ENCODE data around the gene HMCN2.

The HMCN2 gene

DNA sequence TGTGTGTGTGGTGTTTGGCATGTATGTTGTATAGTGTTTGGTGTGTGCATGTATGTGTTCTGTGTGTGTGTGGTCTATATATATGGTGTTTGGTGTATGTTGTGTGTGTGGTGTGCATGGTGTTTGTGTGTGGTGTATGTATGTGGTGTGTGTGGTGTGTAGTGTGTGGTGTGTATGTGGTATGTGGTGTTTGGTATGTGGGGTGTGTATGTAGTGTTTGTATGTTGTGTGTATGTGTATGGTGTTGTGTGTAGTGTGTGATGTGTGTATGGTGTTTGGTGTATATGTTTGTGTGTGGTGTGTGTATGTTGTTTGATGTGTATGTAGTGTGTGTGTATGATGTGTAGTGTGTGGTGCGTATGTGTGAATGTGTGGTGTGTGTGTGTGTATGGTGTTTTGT lies 78.8 kb downstream of the HMCN2 start:
- TF ChIP-seq, protein P1, sequence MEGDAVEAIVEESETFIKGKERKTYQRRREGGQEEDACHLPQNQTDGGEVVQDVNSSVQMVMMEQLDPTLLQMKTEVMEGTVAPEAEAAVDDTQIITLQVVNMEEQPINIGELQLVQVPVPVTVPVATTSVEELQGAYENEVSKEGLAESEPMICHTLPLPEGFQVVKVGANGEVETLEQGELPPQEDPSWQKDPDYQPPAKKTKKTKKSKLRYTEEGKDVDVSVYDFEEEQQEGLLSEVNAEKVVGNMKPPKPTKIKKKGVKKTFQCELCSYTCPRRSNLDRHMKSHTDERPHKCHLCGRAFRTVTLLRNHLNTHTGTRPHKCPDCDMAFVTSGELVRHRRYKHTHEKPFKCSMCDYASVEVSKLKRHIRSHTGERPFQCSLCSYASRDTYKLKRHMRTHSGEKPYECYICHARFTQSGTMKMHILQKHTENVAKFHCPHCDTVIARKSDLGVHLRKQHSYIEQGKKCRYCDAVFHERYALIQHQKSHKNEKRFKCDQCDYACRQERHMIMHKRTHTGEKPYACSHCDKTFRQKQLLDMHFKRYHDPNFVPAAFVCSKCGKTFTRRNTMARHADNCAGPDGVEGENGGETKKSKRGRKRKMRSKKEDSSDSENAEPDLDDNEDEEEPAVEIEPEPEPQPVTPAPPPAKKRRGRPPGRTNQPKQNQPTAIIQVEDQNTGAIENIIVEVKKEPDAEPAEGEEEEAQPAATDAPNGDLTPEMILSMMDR (conservative IDR thresholded peaks at IDR 0.05; ENCODE audit: control insufficient read depth, insufficient read depth, low read depth, low read length): no peak
- H3K4me3 ChIP-seq (ENCODE audit: control insufficient read depth, low read depth, low read length): no peak overlapping the region
- no peak for DNase-seq (ENCODE audit: low read depth)

DNA sequence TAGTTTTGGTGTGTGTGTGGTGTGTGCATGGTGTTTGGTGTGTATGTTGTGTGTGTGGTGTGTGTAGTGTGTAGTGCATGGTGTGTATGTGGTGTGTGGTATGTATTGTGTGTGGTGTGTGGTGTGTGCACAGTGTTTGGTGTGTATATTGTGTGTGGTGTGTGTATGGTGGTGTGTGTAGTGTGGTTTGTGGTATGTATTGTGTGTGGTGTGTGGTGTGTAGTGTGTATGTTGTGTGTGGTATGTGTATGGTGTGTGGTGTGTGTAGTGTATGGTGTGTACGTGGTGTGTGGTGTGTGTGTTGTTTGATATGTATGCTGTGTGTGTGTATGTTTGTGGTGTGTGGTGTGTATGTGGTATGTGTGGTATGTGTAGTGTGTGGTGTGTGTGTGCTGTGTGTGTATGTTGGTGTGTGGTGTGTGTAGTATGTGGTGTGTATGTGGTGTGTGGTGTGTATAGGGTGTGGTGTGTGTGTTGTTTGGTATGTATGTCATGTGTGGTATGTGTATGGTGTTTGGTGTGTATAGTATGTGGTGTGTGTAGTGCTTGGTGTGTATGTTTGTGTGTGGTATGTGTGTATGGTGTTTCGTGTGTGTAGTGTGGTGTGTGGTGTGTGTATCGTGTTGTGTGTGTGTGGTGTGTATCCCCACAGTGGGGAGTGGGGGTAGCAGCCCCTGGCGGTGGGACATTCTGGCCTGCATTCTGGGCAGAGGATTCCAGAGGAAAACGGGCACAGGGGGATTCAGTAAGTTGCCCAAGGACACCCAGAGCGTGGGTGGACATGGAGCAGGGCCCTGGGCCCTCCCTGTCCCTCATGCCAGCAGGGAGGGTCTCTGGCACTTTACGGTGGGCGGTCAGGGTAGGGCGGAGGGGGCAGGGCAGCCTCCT lies 79.7 kb downstream of the HMCN2 start:
- no peak for DNase-seq (ENCODE audit: low read depth)
- no peak overlapping the region for H3K4me3 ChIP-seq (ENCODE audit: control insufficient read depth, low read depth, low read length)
- TF ChIP-seq, protein P1 (conservative IDR thresholded peaks at IDR 0.05; ENCODE audit: control insufficient read depth, insufficient read depth, low read depth, low read length): no peak

DNA sequence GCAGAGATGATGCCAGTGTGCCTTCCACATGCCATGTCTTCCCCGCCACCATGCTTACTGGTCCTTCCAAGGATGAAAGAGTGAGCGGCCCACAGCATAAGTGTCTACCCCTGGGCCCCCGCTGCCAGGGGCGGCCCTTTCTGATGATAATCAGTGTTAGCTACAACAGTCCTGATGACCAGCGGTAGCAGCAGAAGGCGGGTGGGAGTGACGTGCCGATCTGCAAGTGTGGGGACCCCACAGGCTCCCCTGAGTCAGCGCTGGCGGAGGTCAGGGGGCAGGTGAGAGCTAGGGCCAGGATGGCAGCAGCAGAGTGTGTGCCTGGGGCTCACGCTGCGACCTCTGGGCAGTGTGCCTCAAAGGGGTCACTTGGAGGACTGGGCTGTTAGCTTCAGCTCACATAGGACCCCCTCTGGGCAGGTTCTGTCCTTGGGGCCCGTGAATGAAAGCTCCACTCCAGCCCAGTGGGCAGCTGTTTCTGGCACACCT lies 80.4 kb downstream of the HMCN2 start:
- TF ChIP-seq, protein P1 (conservative IDR thresholded peaks at IDR 0.05; ENCODE audit: control insufficient read depth, insufficient read depth, low read depth, low read length): no peak
- H3K4me3 ChIP-seq (ENCODE audit: control insufficient read depth, low read depth, low read length): no peak overlapping the region
- DNase-seq (ENCODE audit: low read depth): no peak

DNA sequence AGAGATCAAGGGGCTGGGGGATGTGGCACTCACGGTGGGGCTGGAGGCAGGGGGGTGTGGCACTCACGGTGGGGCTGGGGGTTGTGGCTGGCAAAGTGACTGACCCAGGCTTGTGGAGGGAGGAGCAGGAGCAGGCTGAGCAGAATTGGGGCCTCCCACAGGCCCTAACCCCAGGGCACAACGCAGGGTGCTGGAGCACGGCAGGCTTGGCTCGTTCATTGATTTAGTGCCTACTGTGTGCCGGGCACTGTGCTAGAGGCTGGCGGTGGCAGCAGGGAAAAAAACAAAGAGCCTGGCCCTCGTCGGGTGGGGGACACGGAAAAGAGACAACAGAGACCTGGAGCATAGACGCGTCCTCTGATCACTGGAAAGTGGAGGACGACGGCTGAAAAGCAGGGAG lies 80.9 kb downstream of the HMCN2 start:
- no peak for DNase-seq (ENCODE audit: low read depth)
- H3K4me3 ChIP-seq (ENCODE audit: control insufficient read depth, low read depth, low read length): no peak overlapping the region
- TF ChIP-seq, protein P1 (conservative IDR thresholded peaks at IDR 0.05; ENCODE audit: control insufficient read depth, insufficient read depth, low read depth, low read length): no peak

DNA sequence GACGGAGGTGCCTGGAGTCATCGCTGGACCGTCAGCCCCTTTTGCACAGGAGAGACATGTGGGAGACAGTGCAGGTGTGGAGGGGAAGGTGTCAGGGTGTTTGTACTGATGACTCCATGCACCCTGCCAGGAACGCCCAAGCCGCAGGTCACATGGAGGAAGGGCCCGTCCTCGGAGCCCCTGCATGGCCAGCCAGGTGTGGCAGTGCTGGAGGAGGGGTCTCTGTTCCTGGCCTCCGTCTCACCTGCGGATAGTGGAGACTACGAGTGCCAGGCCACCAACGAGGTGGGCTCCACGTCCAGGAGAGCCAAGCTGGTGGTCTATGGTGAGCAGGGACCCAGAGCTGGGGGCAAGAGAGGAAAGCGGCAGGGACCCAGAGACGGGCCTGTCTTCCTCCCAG lies 81.5 kb downstream of the HMCN2 start:
- no peak for DNase-seq (ENCODE audit: low read depth)
- TF ChIP-seq, protein P1 (conservative IDR thresholded peaks at IDR 0.05; ENCODE audit: control insufficient read depth, insufficient read depth, low read depth, low read length): no peak

DNA sequence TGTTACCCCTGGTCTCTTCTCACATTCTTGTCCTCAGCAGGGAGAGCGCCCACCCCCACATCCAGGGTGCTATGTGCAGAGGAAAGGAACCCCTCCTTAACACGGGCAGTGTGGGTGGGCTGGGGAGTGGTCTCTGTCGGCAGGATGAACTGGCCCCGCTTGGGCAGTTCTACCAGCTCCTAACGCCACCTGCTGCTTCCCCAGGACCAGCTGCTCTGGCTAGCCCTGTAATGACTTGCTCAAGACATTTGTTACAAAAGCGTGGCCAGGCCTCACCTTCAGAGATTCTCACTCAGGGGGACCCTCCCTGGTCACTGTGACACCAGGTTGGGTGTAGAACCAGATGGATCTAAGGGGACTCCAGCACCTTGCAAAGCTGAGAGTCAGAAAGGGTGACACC lies 82.4 kb downstream of the HMCN2 start:
- no peak overlapping the region for H3K4me3 ChIP-seq (ENCODE audit: control insufficient read depth, low read depth, low read length)
- DNase-seq (ENCODE audit: low read depth): no peak
- TF ChIP-seq, protein P1 (conservative IDR thresholded peaks at IDR 0.05; ENCODE audit: control insufficient read depth, insufficient read depth, low read depth, low read length): no peak

More for the DNA sequence above, 81.5 kb downstream of the HMCN2 start:
- no peak overlapping the region for H3K4me3 ChIP-seq (ENCODE audit: control insufficient read depth, low read depth, low read length)

Data from fibroblast of mammary gland (primary cell).